BE2C (cell line): ENCODE data around the gene CYGB.
"Not testable (repeated sequence)": the region's sequence is repeated elsewhere in the genome, so short reads cannot be mapped to it uniquely, and the experiment has no call there.

Experiments
- DNase-seq: peaks from one replicate; pipeline ENCODE4 v3.0.0-alpha.2; 2020
- H3K27me3 ChIP-seq: fragments of 250-450 bp; sonication (Bioruptor Pico); 2 replicates; pipeline ENCODE4 v1.5.1; 2020; ENCODE audit warnings: mild to moderate bottlenecking
- H3K36me3 ChIP-seq: fragments of 250-450 bp; sonication (Bioruptor Pico); 2 replicates; pipeline ENCODE4 v1.5.1; 2020; ENCODE audit warnings: mild to moderate bottlenecking
- H3K4me1 ChIP-seq: fragments of 250-450 bp; sonication (Bioruptor Pico); 2 replicates; pipeline ENCODE4 v1.5.1; 2020
- H3K4me3 ChIP-seq: 2 replicates; pipeline ENCODE4 v1.5.1; 2011; ENCODE audit warnings: low read depth, low read length
- H3K9me3 ChIP-seq: fragments of 250-450 bp; sonication (Bioruptor Pico); 2 replicates; pipeline ENCODE4 v1.5.1; 2020
- TF ChIP-seq, protein P1 (sequence below): IDR thresholded peaks from 2 replicates; pipeline ENCODE4 v1.5.1; 2012; ENCODE audit warnings: mild to moderate bottlenecking, low read depth, low read length

The CYGB gene

DNA sequence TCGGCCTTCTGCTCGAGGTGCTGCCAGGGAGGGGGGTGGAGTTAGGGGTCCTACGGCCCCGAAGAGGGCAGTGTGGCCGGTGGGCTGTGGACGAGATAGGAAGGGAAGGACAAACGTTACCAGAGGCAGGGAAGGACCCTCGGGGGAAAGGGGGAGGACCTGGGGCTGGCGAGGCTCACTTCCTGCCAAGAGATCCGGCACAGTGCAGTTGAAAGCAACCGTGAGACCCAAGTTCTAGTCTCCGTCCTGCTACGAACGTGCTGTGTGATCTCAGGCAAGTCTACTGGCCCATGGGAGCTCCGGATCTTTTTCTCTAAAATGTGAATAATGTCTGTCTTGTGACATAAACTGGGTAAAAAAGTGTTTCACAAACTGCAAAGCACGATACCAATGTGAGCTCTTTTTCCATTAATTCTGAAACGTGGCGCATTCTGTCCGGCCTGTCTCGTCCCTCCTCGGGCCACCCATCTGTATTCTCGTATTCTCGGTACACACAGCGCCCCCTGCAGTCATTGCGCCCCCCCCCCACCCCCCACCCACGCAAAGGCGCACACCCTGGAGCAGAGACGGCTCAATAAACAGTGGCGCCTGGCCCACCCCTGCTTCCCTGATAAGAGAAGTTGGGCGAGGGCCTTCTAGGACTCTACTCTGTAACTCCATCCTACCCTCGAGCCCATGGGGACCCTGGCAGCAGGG lies 8.8 kb downstream of the CYGB start:
- Histone ChIP-seq H3K9me3 (no peaks in the 10 kb centered on the region), H3K4me1 (peaks cover 62% of the 10 kb centered on the region), H3K4me3 (peak overlapping the region; percentile 22), H3K36me3 (peaks cover 46% of the 10 kb centered on the region), H3K27me3 (no peaks in the 10 kb centered on the region)
- TF ChIP-seq, protein P1, sequence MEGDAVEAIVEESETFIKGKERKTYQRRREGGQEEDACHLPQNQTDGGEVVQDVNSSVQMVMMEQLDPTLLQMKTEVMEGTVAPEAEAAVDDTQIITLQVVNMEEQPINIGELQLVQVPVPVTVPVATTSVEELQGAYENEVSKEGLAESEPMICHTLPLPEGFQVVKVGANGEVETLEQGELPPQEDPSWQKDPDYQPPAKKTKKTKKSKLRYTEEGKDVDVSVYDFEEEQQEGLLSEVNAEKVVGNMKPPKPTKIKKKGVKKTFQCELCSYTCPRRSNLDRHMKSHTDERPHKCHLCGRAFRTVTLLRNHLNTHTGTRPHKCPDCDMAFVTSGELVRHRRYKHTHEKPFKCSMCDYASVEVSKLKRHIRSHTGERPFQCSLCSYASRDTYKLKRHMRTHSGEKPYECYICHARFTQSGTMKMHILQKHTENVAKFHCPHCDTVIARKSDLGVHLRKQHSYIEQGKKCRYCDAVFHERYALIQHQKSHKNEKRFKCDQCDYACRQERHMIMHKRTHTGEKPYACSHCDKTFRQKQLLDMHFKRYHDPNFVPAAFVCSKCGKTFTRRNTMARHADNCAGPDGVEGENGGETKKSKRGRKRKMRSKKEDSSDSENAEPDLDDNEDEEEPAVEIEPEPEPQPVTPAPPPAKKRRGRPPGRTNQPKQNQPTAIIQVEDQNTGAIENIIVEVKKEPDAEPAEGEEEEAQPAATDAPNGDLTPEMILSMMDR = no peak; the same call in none of the 2 replicates
- peak; percentile 75 for DNase-seq

DNA sequence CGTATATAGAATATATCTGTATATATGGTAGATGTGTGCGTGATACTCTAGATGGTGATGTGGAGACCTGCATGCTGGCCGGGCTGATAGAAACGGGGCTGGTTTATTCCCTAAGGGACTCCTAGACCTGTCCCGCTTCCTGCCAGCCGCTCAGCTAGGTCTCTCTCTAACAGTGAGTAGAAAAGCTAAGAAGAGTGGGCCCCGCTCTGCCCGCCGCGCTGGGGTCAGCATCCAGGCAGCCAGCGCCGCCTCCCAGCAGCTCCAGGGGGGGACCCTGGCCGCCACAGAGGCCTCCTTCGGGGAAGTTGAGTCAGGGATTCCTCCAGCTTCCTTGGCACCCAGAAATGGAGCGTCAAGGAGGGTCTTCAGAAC lies 9.4 kb downstream of the CYGB start:
- Histone ChIP-seq H3K4me3 (peak overlapping the region; percentile 34), H3K4me1 (peaks cover 67% of the 10 kb centered on the region), H3K27me3 (no peaks in the 10 kb centered on the region), H3K36me3 (peaks cover 41% of the 10 kb centered on the region), H3K9me3 (no peaks in the 10 kb centered on the region)
- peak; percentile 75 for DNase-seq
- TF ChIP-seq, protein P1 = no peak; the same call in 1 of the 2 replicates

DNA sequence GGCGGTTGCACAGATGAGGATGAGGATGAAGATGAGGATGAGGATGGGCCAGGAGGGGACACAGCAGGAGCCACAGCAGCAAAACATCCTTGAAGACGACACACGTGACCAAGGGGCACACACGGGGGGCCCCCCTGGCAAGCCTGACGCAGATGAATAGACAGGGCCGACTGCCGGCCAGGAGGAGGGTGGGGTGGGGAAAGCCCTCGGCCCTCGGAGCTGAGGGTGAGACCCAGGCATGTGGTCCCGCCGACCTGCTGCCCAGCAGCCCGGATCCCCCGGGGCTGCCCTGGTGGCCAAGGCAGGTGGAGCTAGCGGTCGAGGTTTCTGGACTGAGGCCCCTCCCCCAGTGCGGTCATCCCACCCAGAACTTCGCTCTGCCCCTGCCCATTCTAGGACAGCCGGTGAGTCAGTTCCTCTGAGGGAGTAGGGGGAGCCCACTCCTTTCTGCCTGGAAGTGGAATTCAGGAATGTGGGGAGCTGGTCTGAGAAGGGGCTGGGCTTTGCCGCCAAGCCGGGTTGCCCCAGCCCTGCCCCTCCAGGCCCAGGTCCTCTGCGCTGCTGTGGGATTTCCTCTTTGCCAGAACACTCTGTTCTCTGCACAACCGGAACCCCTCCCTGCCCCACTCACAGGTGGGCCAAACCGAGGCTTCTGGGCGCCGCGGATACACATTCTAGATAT lies 9.9 kb downstream of the CYGB start:
- H3K9me3 ChIP-seq = no peaks in the 10 kb centered on the region
- peaks cover 63% of the 10 kb centered on the region for H3K4me1 ChIP-seq
- H3K36me3 ChIP-seq = peaks cover 35% of the 10 kb centered on the region
- H3K27me3 ChIP-seq = no peaks in the 10 kb centered on the region
- peak overlapping the region; percentile 34 for H3K4me3 ChIP-seq
- TF ChIP-seq, protein P1 = peak; percentile 34
- DNase-seq = peak; percentile 85

- not testable (repeated sequence) for H3K9me3 ChIP-seq, H3K27me3 ChIP-seq, DNase-seq
- peak overlapping the region; percentile 34; the same call in 1 of the 2 replicates for H3K4me3 ChIP-seq
- H3K36me3 ChIP-seq = peaks cover 32% of the 10 kb centered on the region
- H3K4me1 ChIP-seq = peaks cover 63% of the 10 kb centered on the region
Observed at GRCh38 chr17:76527016-76527415, 10.5 kb downstream of the CYGB start.

GRCh38 chr17:76525513-76525833 lies 12.0 kb downstream of the CYGB start:
- H3K4me1 ChIP-seq = peaks cover 49% of the 10 kb centered on the region
- not testable (repeated sequence) for DNase-seq, H3K27me3 ChIP-seq, H3K4me3 ChIP-seq, H3K9me3 ChIP-seq
- peaks cover 17% of the 10 kb centered on the region for H3K36me3 ChIP-seq

- Histone ChIP-seq H3K27me3 (no peaks in the 10 kb centered on the region), H3K4me3 (no peak overlapping the region), H3K36me3 (peaks cover 10% of the 10 kb centered on the region), H3K4me1 (peaks cover 43% of the 10 kb centered on the region), H3K9me3 (no peaks in the 10 kb centered on the region)
- TF ChIP-seq, protein P1 = no peak
- peak; percentile 73 for DNase-seq
Observed at GRCh38 chr17:76524598-76525512, 12.7 kb downstream of the CYGB start.
